ENCODE data around the gene FAM131C.
A peak's percentile ranks its signal among the peaks of the same experiment; 100 is the strongest.

FAM131C gene

DNA sequence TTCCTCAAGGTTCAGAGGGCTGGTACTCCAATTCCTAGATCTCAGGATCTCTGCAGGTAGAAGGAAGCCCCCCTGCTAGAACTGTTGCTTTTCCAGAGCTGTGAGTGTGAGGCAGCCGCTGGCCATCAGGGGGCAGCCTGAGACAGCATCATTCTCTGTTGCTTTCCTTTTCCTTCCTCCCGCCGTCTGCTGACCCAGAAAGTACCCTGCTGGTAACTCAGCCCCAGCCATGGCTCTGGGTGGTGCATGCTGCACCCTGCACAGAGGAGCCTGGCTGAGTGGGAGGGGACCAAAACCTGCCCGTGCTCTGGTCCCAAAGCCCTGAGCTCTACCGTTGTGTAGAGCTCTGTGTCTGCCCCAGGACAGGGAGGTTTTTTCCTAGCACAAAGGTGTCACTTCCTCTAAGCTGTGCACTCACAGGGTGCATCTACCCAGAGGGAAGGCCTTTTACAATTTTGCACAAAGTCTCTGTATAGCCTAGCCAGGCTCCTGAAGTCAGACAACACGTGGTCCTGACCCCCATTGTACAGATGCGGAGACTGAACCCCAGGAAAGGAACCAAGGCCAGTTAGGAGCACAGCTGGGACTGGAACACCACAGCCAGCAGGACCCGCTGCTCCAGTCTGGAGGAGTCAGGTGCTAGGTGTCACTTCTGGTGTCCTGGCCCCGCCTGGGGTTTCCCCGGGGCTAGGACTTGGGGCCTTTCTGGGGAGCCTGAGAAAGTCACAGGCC lies 5.6 kb upstream of the FAM131C start:
- no peaks in the 10 kb centered on the region for H3K36me3 ChIP-seq (ENCODE audit: insufficient read depth)
- H3K4me1 ChIP-seq (ENCODE audit: low read depth, poor library complexity, severe bottlenecking): peaks cover 24% of the 10 kb centered on the region
- peak overlapping the region; percentile 33; the same call in 1 of the 2 replicates for H3K4me2 ChIP-seq
- peak overlapping the region; percentile 52 for H3K27ac ChIP-seq
- no peak overlapping the region for H3K4me3 ChIP-seq (IDR thresholded peaks at IDR 0.05; ENCODE audit: insufficient read depth, low read depth, low read length)
- H2AFZ ChIP-seq (ENCODE audit: low read depth): peak overlapping the region; percentile 74
- TF ChIP-seq, protein P1, sequence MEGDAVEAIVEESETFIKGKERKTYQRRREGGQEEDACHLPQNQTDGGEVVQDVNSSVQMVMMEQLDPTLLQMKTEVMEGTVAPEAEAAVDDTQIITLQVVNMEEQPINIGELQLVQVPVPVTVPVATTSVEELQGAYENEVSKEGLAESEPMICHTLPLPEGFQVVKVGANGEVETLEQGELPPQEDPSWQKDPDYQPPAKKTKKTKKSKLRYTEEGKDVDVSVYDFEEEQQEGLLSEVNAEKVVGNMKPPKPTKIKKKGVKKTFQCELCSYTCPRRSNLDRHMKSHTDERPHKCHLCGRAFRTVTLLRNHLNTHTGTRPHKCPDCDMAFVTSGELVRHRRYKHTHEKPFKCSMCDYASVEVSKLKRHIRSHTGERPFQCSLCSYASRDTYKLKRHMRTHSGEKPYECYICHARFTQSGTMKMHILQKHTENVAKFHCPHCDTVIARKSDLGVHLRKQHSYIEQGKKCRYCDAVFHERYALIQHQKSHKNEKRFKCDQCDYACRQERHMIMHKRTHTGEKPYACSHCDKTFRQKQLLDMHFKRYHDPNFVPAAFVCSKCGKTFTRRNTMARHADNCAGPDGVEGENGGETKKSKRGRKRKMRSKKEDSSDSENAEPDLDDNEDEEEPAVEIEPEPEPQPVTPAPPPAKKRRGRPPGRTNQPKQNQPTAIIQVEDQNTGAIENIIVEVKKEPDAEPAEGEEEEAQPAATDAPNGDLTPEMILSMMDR (conservative IDR thresholded peaks at IDR 0.05; ENCODE audit: low read depth, low read length): peak; percentile 87
- peak overlapping the region; percentile 25; the same call in 1 of the 2 replicates for H3K9ac ChIP-seq
- H3K27me3 ChIP-seq (ENCODE audit: insufficient read depth, low read depth): no peaks in the 10 kb centered on the region
- H3K79me2 ChIP-seq (ENCODE audit: insufficient read depth, low read depth): no peaks in the 10 kb centered on the region
- no peaks in the 10 kb centered on the region for H4K20me1 ChIP-seq (ENCODE audit: insufficient read depth)

DNA sequence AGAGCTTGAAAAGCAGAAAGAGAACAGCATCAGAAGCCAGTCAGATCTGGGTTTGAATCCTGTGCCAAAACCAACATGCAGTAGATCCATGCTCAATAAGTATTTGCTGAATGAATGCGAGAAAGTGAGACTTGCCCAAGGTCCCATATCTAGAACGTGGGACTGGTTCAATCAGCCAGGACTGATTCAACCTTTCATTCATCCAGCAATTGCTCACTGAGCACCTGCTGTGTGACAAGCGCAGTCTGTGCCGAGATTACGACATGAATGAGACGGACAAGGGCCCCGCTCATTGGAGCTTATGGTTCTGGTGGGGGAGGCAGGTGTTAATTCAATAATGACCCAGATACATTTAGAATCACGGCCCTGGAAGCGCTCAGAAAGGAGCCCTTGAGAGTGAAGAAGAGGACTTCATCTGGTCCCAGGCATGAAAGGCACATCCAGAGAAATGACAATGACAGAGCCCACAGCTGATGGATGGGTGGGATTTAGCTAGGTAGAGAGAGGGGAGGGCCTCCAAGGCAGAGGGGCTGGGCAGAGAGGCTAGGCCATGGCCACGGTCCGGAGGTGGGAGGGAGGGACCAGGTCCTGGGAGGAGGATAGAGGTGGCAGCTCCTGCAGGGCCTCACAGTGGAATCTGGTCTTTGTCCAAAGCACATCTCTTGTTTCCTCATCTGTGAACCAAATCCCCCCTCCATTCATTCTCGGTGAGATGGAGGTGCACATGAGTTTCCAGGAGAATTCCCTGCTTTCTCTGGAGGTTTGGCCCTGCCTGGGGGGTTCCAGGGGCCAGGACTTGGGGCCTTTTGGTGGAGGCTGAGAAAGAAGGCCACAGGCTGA lies 4.2 kb upstream of the FAM131C start:
- H3K4me1 ChIP-seq (ENCODE audit: low read depth, poor library complexity, severe bottlenecking): peaks cover 26% of the 10 kb centered on the region
- no peaks in the 10 kb centered on the region for H3K36me3 ChIP-seq (ENCODE audit: insufficient read depth)
- H3K9ac ChIP-seq: no peak overlapping the region
- H3K27ac ChIP-seq: no peak overlapping the region
- H4K20me1 ChIP-seq (ENCODE audit: insufficient read depth): no peaks in the 10 kb centered on the region
- H3K79me2 ChIP-seq (ENCODE audit: insufficient read depth, low read depth): no peaks in the 10 kb centered on the region
- no peaks in the 10 kb centered on the region for H3K27me3 ChIP-seq (ENCODE audit: insufficient read depth, low read depth)
- TF ChIP-seq, protein P1 (conservative IDR thresholded peaks at IDR 0.05; ENCODE audit: low read depth, low read length): no peak
- no peak overlapping the region for H2AFZ ChIP-seq (ENCODE audit: low read depth)
- H3K4me3 ChIP-seq (IDR thresholded peaks at IDR 0.05; ENCODE audit: insufficient read depth, low read depth, low read length): no peak overlapping the region
- H3K4me2 ChIP-seq: no peak overlapping the region

DNA sequence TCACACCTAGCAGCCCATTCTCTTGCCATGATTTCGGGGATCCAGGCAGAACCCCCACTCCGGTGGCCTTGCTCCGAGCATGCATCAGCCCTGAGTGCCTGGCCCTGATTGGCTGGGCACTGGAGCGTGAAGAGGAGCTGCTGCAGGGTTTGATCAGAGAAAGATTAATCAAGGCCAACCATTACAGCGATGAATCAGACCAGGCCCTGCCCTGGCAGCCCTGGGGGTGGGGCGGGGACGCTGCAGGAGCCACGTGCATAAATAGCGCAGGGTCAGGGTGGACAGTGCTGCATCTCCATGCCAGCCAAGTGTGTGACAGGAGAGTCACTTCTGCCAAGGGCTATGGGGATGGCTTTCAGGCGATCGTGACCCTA lies 3.4 kb upstream of the FAM131C start:
- no peak overlapping the region for H3K4me3 ChIP-seq (IDR thresholded peaks at IDR 0.05; ENCODE audit: insufficient read depth, low read depth, low read length)
- no peak overlapping the region for H3K27ac ChIP-seq
- H3K36me3 ChIP-seq (ENCODE audit: insufficient read depth): no peaks in the 10 kb centered on the region
- no peak overlapping the region for H3K4me2 ChIP-seq
- H2AFZ ChIP-seq (ENCODE audit: low read depth): no peak overlapping the region
- no peaks in the 10 kb centered on the region for H3K79me2 ChIP-seq (ENCODE audit: insufficient read depth, low read depth)
- no peak overlapping the region for H3K9ac ChIP-seq
- H3K4me1 ChIP-seq (ENCODE audit: low read depth, poor library complexity, severe bottlenecking): peaks cover 26% of the 10 kb centered on the region
- TF ChIP-seq, protein P1 (conservative IDR thresholded peaks at IDR 0.05; ENCODE audit: low read depth, low read length): no peak
- H4K20me1 ChIP-seq (ENCODE audit: insufficient read depth): no peaks in the 10 kb centered on the region
- no peaks in the 10 kb centered on the region for H3K27me3 ChIP-seq (ENCODE audit: insufficient read depth, low read depth)

DNA sequence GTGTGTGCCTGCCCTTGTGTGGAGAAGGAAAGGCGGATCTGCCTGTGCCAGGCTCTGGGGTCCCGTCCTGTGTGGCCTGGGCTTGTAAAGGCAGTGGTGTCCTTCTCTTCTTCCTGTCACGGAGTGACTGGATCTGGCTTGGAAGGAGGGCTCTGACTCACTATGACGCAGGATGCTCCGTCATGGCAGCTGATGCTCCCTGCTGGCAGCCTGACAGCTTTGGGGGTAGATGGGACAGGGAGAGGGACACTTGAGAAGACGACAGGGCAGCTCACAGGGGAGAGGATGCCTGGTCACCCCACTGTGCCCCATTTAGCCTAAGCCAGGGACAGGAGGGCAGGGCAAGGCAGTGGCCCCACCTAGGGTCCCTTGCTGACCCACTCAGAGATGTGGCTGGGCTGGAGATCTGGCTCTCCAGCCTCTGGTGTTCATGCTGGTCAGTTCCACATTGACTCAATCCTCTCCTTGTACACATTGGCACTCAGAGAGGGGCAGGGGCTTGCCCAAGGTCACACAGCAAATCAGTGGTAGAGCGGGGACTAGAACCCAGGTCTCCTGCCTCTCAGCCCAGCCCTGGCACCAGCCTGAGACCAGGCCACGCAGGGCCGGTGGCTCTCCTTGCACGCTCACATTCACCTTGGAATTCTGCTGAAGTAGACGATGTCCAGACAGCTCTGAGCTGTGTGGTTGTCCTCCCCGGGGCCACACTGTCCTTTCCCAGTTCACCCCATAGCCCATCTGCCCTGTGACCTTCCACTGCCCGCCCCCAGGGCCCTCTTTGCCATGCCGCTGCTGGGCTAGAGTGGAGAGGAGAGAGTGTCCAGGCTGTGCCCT lies 2.8 kb upstream of the FAM131C start:
- TF ChIP-seq, protein P1 (conservative IDR thresholded peaks at IDR 0.05; ENCODE audit: low read depth, low read length): no peak
- no peak overlapping the region for H3K4me3 ChIP-seq (IDR thresholded peaks at IDR 0.05; ENCODE audit: insufficient read depth, low read depth, low read length)
- H3K9ac ChIP-seq: no peak overlapping the region
- no peak overlapping the region for H2AFZ ChIP-seq (ENCODE audit: low read depth)
- peaks cover 26% of the 10 kb centered on the region for H3K4me1 ChIP-seq (ENCODE audit: low read depth, poor library complexity, severe bottlenecking)
- no peak overlapping the region for H3K27ac ChIP-seq
- no peaks in the 10 kb centered on the region for H4K20me1 ChIP-seq (ENCODE audit: insufficient read depth)
- no peaks in the 10 kb centered on the region for H3K27me3 ChIP-seq (ENCODE audit: insufficient read depth, low read depth)
- H3K36me3 ChIP-seq (ENCODE audit: insufficient read depth): no peaks in the 10 kb centered on the region
- H3K4me2 ChIP-seq: no peak overlapping the region
- no peaks in the 10 kb centered on the region for H3K79me2 ChIP-seq (ENCODE audit: insufficient read depth, low read depth)

Measured in KMS-11 (cell line).